Fibroblast of lung (primary cell): ENCODE data around the gene MRPS9. TPM values are rescaled to one million over a fixed set of nuclear protein-coding genes. Genes with fewer than 3 reads are reported as not detected.

ENCODE experiments used
- DNase-seq, 2 donors: peaks; one replicate each; pipeline versions ENCODE4 v3.0.0 to v3.0.0-alpha.2; 2010; ENCODE audit warnings: low read depth in 2 of 2
- H2AFZ ChIP-seq: 2 replicates; pipeline ENCODE4 v1.5.1; 2012; ENCODE audit warnings: low read length, control low read depth, inconsistent platforms
- H3K27ac ChIP-seq: 2 replicates; pipeline ENCODE4 v1.5.1; 2011; ENCODE audit warnings: low read length, control low read depth; ENCODE audit not compliant: insufficient read depth
- H3K27me3 ChIP-seq: 2 replicates; pipeline ENCODE4 v1.5.1; 2011; ENCODE audit warnings: mild to moderate bottlenecking, low read length; ENCODE audit not compliant: control insufficient read depth, insufficient read depth
- H3K36me3 ChIP-seq: 2 replicates; pipeline ENCODE4 v1.5.1; 2011; ENCODE audit warnings: low read length; ENCODE audit not compliant: control insufficient read depth, insufficient read depth
- H3K4me1 ChIP-seq: 2 replicates; pipeline ENCODE4 v1.5.1; 2011; ENCODE audit warnings: low read length; ENCODE audit not compliant: control insufficient read depth, insufficient read depth; ENCODE audit errors: extremely low read depth
- H3K4me2 ChIP-seq: 2 replicates; pipeline ENCODE4 v1.5.1; 2011; ENCODE audit warnings: low read length, control low read depth; ENCODE audit not compliant: insufficient read depth; ENCODE audit errors: extremely low read depth
- H3K4me3 ChIP-seq, 4 experiments: fragments of 200-600 bp in 1 of 4; sonication (generic) in 1 of 4; replicated peaks in 1 of 4; 2 replicates each; pipeline ENCODE4 v1.5.1; 2011 to 2016; ENCODE audit warnings: low read length in 4 of 4, low read depth in 3 of 4, mild to moderate bottlenecking in 3 of 4, control low read depth in 2 of 4, inconsistent platforms in 1 of 4, mixed read lengths in 1 of 4; ENCODE audit not compliant: insufficient read depth in 1 of 4; ENCODE audit errors: control extremely low read depth in 1 of 4
- H3K79me2 ChIP-seq: 2 replicates; pipeline ENCODE4 v1.5.1; 2012; ENCODE audit warnings: mild to moderate bottlenecking, low read length, inconsistent platforms; ENCODE audit not compliant: control insufficient read depth, insufficient read depth
- H3K9ac ChIP-seq: 2 replicates; pipeline ENCODE4 v1.5.1; 2011; ENCODE audit warnings: mild to moderate bottlenecking, low read length, control low read depth; ENCODE audit not compliant: insufficient read depth
- H3K9me3 ChIP-seq: 2 replicates; pipeline ENCODE4 v1.5.1; 2012; ENCODE audit warnings: low read depth, low read length; ENCODE audit not compliant: control insufficient read depth, insufficient read depth
- H4K20me1 ChIP-seq: 2 replicates; pipeline ENCODE4 v1.5.1; 2011; ENCODE audit warnings: low read length; ENCODE audit not compliant: control insufficient read depth, insufficient read depth; ENCODE audit errors: extremely low read depth
- EZH2 ChIP-seq: IDR thresholded peaks from 2 replicates; pipeline ENCODE4 v1.5.1; 2012; ENCODE audit warnings: low read length, control low read depth, mild to moderate bottlenecking; ENCODE audit errors: missing control alignments
- polyA plus RNA-seq, 2 donors: library from polyadenylated mRNA; depleted of rRNA in 1 of 2; stranded (reverse) in 1 of 2; unstranded in 1 of 2; fragments of >200 nt; gene quantifications; 2 replicates each; pipeline ENCODE4 v1.2.1, GENCODE V29; 2011 to 2012; ENCODE audit warnings: missing spikeins in 1 of 2
- total RNA-seq: library from RNA; depleted of rRNA; stranded (reverse); fragments of >200 nt; gene quantifications from 2 replicates; pipeline ENCODE4 v1.2.1, GENCODE V29; 2014
- TF ChIP-seq, protein P1 (sequence below), 2 donors: IDR thresholded peaks in 1 of 2; conservative IDR thresholded peaks in 1 of 2; 1 replicate in 1 of 2; 2 replicates in 1 of 2; pipeline ENCODE4 v1.5.1; 2011 to 2012; ENCODE audit warnings: low read length in 2 of 2, control low read depth in 1 of 2, inconsistent platforms in 1 of 2, low read depth in 1 of 2, mild to moderate bottlenecking in 1 of 2

MRPS9 gene
- total and polyA plus RNA-seq, 2 donors (not counting 1 experiment from before 2014, with no cell fraction given): 21.3 to 25.3 TPM

DNA sequence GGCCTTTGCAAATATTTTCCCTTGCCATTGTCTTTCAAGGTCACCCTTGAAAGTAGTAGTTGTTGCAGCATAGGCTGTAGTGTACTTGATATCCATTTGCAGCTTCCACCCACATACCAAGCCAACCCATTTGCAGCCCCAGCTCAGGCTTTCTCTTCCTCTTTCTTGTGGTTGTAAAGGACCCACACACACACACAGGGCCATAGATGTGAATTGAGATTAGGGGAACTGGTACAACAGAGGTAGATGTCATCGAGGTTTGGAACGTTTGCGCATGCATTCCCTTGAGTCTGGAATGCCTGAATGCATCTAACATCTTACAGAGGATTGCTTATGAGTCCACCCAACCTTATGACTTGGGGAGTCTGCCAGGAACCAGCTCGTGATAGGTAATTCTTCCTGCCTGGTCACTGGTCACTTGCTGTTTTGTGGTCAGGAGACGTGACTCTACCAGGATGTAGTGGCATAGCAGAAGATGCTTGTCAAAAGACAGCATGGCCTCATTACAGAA is 91.9 kb downstream of the MRPS9 start:
- no peak overlapping the region for H2AFZ ChIP-seq
- no peak for DNase-seq
- no peaks in the 10 kb centered on the region for H3K27me3 ChIP-seq
- no peaks in the 10 kb centered on the region for H3K36me3 ChIP-seq
- no peak overlapping the region for H3K4me3 ChIP-seq
- no peak overlapping the region for H3K9ac ChIP-seq
- no peaks in the 10 kb centered on the region for H3K9me3 ChIP-seq
- H3K4me2 ChIP-seq: no peak overlapping the region
- TF ChIP-seq, protein P1, sequence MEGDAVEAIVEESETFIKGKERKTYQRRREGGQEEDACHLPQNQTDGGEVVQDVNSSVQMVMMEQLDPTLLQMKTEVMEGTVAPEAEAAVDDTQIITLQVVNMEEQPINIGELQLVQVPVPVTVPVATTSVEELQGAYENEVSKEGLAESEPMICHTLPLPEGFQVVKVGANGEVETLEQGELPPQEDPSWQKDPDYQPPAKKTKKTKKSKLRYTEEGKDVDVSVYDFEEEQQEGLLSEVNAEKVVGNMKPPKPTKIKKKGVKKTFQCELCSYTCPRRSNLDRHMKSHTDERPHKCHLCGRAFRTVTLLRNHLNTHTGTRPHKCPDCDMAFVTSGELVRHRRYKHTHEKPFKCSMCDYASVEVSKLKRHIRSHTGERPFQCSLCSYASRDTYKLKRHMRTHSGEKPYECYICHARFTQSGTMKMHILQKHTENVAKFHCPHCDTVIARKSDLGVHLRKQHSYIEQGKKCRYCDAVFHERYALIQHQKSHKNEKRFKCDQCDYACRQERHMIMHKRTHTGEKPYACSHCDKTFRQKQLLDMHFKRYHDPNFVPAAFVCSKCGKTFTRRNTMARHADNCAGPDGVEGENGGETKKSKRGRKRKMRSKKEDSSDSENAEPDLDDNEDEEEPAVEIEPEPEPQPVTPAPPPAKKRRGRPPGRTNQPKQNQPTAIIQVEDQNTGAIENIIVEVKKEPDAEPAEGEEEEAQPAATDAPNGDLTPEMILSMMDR (conservative IDR thresholded peaks at IDR 0.05 in 1 of 2, IDR thresholded peaks at IDR 0.05 in 1 of 2; ENCODE audit: low read depth in 1 of 2, low read length in 2 of 2): no peak
- no peak for TF ChIP-seq EZH2
- no peak overlapping the region for H3K27ac ChIP-seq
- no peaks in the 10 kb centered on the region for H4K20me1 ChIP-seq
- no peaks in the 10 kb centered on the region for H3K79me2 ChIP-seq
- no peaks in the 10 kb centered on the region for H3K4me1 ChIP-seq

DNA sequence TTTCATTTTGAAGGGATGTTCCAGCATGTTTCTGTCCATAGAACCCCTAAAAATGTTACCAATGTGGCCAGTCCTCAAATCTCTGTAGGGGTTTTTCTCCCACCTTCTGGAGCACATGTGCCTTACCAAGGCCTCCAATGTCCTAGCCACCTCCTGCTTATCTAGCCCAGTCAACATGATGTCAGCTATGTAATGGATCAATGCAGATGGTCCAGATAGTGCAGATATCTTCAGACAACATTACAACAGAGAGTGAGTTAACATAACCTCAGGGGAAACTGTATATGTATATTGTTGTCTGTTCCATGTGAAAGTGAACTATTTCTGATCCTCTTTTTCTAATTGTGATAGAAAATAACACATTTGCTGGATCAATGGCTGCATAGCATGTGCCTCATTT is 92.7 kb downstream of the MRPS9 start:
- no peak for DNase-seq
- Histone ChIP-seq H3K27ac (no peak overlapping the region), H3K4me1 (no peaks in the 10 kb centered on the region), H3K79me2 (no peaks in the 10 kb centered on the region), H3K4me2 (no peak overlapping the region), H3K9ac (no peak overlapping the region), H2AFZ (no peak overlapping the region), H3K27me3 (no peaks in the 10 kb centered on the region), H3K36me3 (no peaks in the 10 kb centered on the region), H4K20me1 (no peaks in the 10 kb centered on the region), H3K9me3 (no peaks in the 10 kb centered on the region), H3K4me3 (no peak overlapping the region)
- TF ChIP-seq EZH2: no peak
- TF ChIP-seq, protein P1 (conservative IDR thresholded peaks at IDR 0.05 in 1 of 2, IDR thresholded peaks at IDR 0.05 in 1 of 2; ENCODE audit: low read depth in 1 of 2, low read length in 2 of 2): no peak

DNA sequence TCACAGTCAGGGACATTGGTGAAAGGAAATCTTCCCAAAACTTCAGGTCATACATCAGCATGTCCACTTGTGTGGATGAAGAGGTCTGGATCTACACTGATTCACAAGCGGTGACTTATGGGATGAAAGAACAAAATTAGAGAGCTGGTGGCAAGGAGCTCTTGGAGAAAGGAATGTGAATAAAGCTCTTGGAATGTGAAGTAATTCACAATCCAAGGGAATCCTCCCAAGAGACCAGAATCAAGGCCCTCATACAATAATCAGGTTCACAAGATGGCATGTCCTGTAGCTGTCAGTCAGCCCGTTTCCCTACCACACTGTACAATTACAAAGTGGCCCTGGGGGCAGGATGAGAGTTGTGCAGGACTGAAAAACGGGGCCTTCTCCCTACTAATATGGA is 96.2 kb downstream of the MRPS9 start:
- no peaks in the 10 kb centered on the region for H3K36me3 ChIP-seq
- no peak overlapping the region for H3K9ac ChIP-seq
- peak in 1 of 2 donors; percentile 54 for DNase-seq
- H3K4me1 ChIP-seq: no peaks in the 10 kb centered on the region
- no peaks in the 10 kb centered on the region for H3K79me2 ChIP-seq
- H3K27me3 ChIP-seq: no peaks in the 10 kb centered on the region
- no peaks in the 10 kb centered on the region for H4K20me1 ChIP-seq
- H3K27ac ChIP-seq: no peak overlapping the region
- no peak overlapping the region for H3K4me3 ChIP-seq
- no peak for TF ChIP-seq EZH2
- TF ChIP-seq, protein P1 (conservative IDR thresholded peaks at IDR 0.05 in 1 of 2, IDR thresholded peaks at IDR 0.05 in 1 of 2; ENCODE audit: low read depth in 1 of 2, low read length in 2 of 2): no peak
- H3K9me3 ChIP-seq: no peaks in the 10 kb centered on the region
- H2AFZ ChIP-seq: no peak overlapping the region
- no peak overlapping the region for H3K4me2 ChIP-seq
